Colonic mucosa (tissue), 4 donors: ENCODE measurements around the gene CCND3. TPM values are rescaled to one million over a fixed set of nuclear protein-coding genes. Genes with fewer than 3 reads are reported as not detected.

Source experiments
- DNase-seq: peaks from one replicate; pipeline ENCODE4 v3.0.0-alpha.2; 2020
- H3K27ac ChIP-seq: fragments of 200-600 bp; one replicate; pipeline ENCODE4 v1.8.0; 2021
- H3K27me3 ChIP-seq: fragments of 200-600 bp; one replicate; pipeline ENCODE4 v1.8.0; 2021
- H3K36me3 ChIP-seq: fragments of 200-600 bp; one replicate; pipeline ENCODE4 v1.8.0; 2021
- H3K4me1 ChIP-seq: fragments of 200-600 bp; one replicate; pipeline ENCODE4 v1.8.0; 2021; ENCODE audit warnings: mild to moderate bottlenecking
- H3K4me3 ChIP-seq: fragments of 200-600 bp; one replicate; pipeline ENCODE4 v1.8.0; 2021
- H3K9ac ChIP-seq, 2 donors: one replicate each; pipeline ENCODE4 v1.7.0; 2013; ENCODE audit warnings: control low read depth in 2 of 2, low read depth in 2 of 2, low read length in 2 of 2
- H3K9me3 ChIP-seq: fragments of 200-600 bp; one replicate; pipeline ENCODE4 v1.8.0; 2021
- CTCF ChIP-seq: fragments of 200-600 bp; IDR thresholded peaks from one replicate; pipeline ENCODE4 v1.8.0; 2022; ENCODE audit warnings: antibody characterized with exemption, mild to moderate bottlenecking
- intact Hi-C: fragments of 100-400 bp; cut with DNase I; formaldehyde crosslinking; loops from one replicate; pipeline ENCODE4 v1.14.1; 2022
- total RNA-seq, 2 donors: library from RNA; stranded (reverse); fragmentation: NEBNext Ultra II Directional in 1 of 2; extraction: Animal tissue kit (Norgen Biotek cat#: 25700) in 1 of 2; gene quantifications; one replicate each; pipeline ENCODE4 v1.2.1, GENCODE V29; 2021
- donor health status: healthy.
- donor health status: DM: no; HTN: no; CAD: no.
- donor health status: DM: no; HTN: no; CAD: no.

The CCND3 gene
- total RNA-seq, 2 donors from 2014 or later: 86.2 to 92.3 TPM

GRCh38 chr6:41935685-41936072 lies 5.9 kb downstream of the CCND3 start:
- H3K27ac ChIP-seq: no peak overlapping the region
- peaks cover 11% of the 10 kb centered on the region for H3K36me3 ChIP-seq
- no peak for DNase-seq
- H3K9me3 ChIP-seq: no peaks in the 10 kb centered on the region
- H3K4me3 ChIP-seq: no peak overlapping the region
- no peak for TF ChIP-seq CTCF
- intact Hi-C loops: loop anchor here (5.0 kb wide), 1 partner anchor 107 kb away; no protein-coding TSS in a partner anchor
- H3K4me1 ChIP-seq: peaks cover 18% of the 10 kb centered on the region
- no peaks in the 10 kb centered on the region for H3K27me3 ChIP-seq
- no peak overlapping the region for H3K9ac ChIP-seq

GRCh38 chr6:41935193-41935574 lies 6.4 kb downstream of the CCND3 start:
- peaks cover 11% of the 10 kb centered on the region for H3K36me3 ChIP-seq

GRCh38 chr6:41934278-41935192 lies 7.1 kb downstream of the CCND3 start:
- no peak for TF ChIP-seq CTCF
- DNase-seq: no peak
- Histone ChIP-seq H3K4me1 (peaks cover 10% of the 10 kb centered on the region), H3K9ac (no peak overlapping the region), H3K27me3 (no peaks in the 10 kb centered on the region), H3K9me3 (no peaks in the 10 kb centered on the region), H3K4me3 (no peak overlapping the region), H3K27ac (no peak overlapping the region), H3K36me3 (peaks cover 11% of the 10 kb centered on the region)
- intact Hi-C loops: loop anchor here (5.0 kb wide), 1 partner anchor 108 kb away; no protein-coding TSS in a partner anchor

More at GRCh38 chr6:41935193-41935574, 6.4 kb downstream of the CCND3 start:
- Histone ChIP-seq H3K4me3 (no peak overlapping the region), H3K9me3 (no peaks in the 10 kb centered on the region), H3K27ac (no peak overlapping the region), H3K9ac (no peak overlapping the region), H3K4me1 (peaks cover 16% of the 10 kb centered on the region), H3K27me3 (no peaks in the 10 kb centered on the region)
- intact Hi-C loops: loop anchor here (5.0 kb wide), 1 partner anchor 107 kb away; no protein-coding TSS in a partner anchor
- DNase-seq: no peak
- TF ChIP-seq CTCF: no peak

GRCh38 chr6:41932378-41932777 lies 9.2 kb downstream of the CCND3 start:
- Histone ChIP-seq H3K27ac (no peak overlapping the region), H3K27me3 (no peaks in the 10 kb centered on the region), H3K9ac (no peak overlapping the region), H3K36me3 (peaks cover 20% of the 10 kb centered on the region), H3K4me3 (no peak overlapping the region), H3K9me3 (no peaks in the 10 kb centered on the region), H3K4me1 (peaks cover 5% of the 10 kb centered on the region)
- no peak for TF ChIP-seq CTCF
- intact Hi-C loops: no loop called here
- no peak for DNase-seq

- no peak for TF ChIP-seq CTCF
Observed at GRCh38 chr6:41931792-41932191, 9.8 kb downstream of the CCND3 start.

More at GRCh38 chr6:41931792-41932191, 9.8 kb downstream of the CCND3 start:
- Histone ChIP-seq H3K9me3 (no peaks in the 10 kb centered on the region), H3K36me3 (peaks cover 20% of the 10 kb centered on the region), H3K4me3 (no peak overlapping the region), H3K27me3 (no peaks in the 10 kb centered on the region), H3K4me1 (no peaks in the 10 kb centered on the region), H3K9ac (no peak overlapping the region), H3K27ac (no peak overlapping the region)
- DNase-seq: no peak
- intact Hi-C loops: no loop called here
